NAMALWA (cell line): ENCODE measurements around the gene PI4KA.
A peak's percentile ranks its signal among the peaks of the same experiment; 100 is the strongest.
"Not testable (repeated sequence)": the region's sequence is repeated elsewhere in the genome, so short reads cannot be mapped to it uniquely, and the experiment has no call there.

Source experiments
- DNase-seq: peaks from one replicate; pipeline ENCODE4 v3.0.0-alpha.2; 2015; ENCODE audit warnings: low spot score

Gene PI4KA

GRCh38 chr22:20858615-20859416 lies at the start of gene PI4KA, which contains the start of gene SNAP29:
TSS of gene PI4KA (minus strand) at chr22:20858811. CDS start at chr22:20858725, 86 bp downstream.
TSS of gene SNAP29 (plus strand) at chr22:20859007. CDS start at chr22:20859111, 104 bp downstream.
- peak; percentile 98 for DNase-seq

- DNase-seq: no peak
Observed at GRCh38 chr22:20906387-20906767, 47.8 kb upstream of the PI4KA start.

- DNase-seq: no peak
Observed at GRCh38 chr22:20905415-20906386, 47.1 kb upstream of the PI4KA start.

- no peak for DNase-seq
Observed at GRCh38 chr22:20904980-20905355, 46.4 kb upstream of the PI4KA start.

- DNase-seq: no peak
Observed at GRCh38 chr22:20904008-20904979, 45.7 kb upstream of the PI4KA start.

GRCh38 chr22:20903093-20903492 lies 44.5 kb upstream of the PI4KA start:
- no peak for DNase-seq

- not testable (repeated sequence) for DNase-seq
Observed at GRCh38 chr22:20901093-20902033, 42.8 kb upstream of the PI4KA start.

GRCh38 chr22:20899827-20900423 lies 41.3 kb upstream of the PI4KA start:
- DNase-seq: no peak

- DNase-seq: not testable (repeated sequence)
Observed at GRCh38 chr22:20897737-20898136, 39.1 kb upstream of the PI4KA start.

- DNase-seq: no peak
Observed at GRCh38 chr22:20890975-20891374, 32.4 kb upstream of the PI4KA start.

- DNase-seq: no peak
Observed at GRCh38 chr22:20889904-20890540, 31.4 kb upstream of the PI4KA start.

- DNase-seq: no peak
Observed at GRCh38 chr22:20889025-20889704, 30.6 kb upstream of the PI4KA start.

- no peak for DNase-seq
Observed at GRCh38 chr22:20887375-20887774, 28.8 kb upstream of the PI4KA start.

- DNase-seq: peak; percentile 60
Observed at GRCh38 chr22:20885557-20886323, 27.1 kb upstream of the PI4KA start.

- DNase-seq: no peak
Observed at GRCh38 chr22:20885017-20885556, 26.5 kb upstream of the PI4KA start.

GRCh38 chr22:20884454-20884853 lies 25.8 kb upstream of the PI4KA start:
- no peak for DNase-seq

- no peak for DNase-seq
Observed at GRCh38 chr22:20882855-20883254, 24.2 kb upstream of the PI4KA start.
